Transverse colon (tissue), 4 donors: Measurements from ENCODE around the gene PELO.

Experiments
- POLR2AphosphoS5 ChIP-seq, 3 donors: sonication (generic); formaldehyde crosslinking; IDR thresholded peaks; one replicate each; pipeline ENCODE4 v1.6.1; 2016; ENCODE audit warnings: antibody characterized with exemption in 3 of 3
- TF ChIP-seq, protein P1 (sequence below), 5 experiments: fragments of 200-600 bp in 3 of 5; fragments of 450-650 bp in 2 of 5; sonication (generic) in 3 of 5; IDR thresholded peaks; 1 replicate in 2 of 5; 2 replicates in 3 of 5; pipeline ENCODE4 v1.5.1; 2016 to 2017; ENCODE audit warnings: antibody characterized with exemption in 5 of 5, inconsistent platforms in 3 of 5, mild to moderate bottlenecking in 2 of 5, moderate library complexity in 1 of 5

DNA sequence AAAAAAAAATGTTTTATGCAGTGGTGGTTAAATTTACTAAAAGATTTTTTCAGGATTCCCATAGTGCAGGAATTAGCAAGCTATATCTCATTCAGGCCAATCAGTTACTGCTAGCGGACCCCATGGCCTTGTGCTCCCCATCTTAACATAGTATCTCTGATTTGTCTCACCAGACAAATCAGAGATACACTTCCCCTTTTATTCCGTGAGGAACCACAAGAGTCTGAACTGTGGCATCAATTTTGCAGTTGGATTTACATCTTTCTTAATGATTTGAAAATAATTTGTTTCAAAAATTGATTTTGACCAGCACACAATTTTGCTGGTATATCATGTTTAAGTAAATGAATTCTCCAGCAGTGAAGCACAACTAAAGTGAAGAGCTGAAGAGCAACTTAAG is 17.9 kb downstream of the PELO start:
- TF ChIP-seq, protein P1, sequence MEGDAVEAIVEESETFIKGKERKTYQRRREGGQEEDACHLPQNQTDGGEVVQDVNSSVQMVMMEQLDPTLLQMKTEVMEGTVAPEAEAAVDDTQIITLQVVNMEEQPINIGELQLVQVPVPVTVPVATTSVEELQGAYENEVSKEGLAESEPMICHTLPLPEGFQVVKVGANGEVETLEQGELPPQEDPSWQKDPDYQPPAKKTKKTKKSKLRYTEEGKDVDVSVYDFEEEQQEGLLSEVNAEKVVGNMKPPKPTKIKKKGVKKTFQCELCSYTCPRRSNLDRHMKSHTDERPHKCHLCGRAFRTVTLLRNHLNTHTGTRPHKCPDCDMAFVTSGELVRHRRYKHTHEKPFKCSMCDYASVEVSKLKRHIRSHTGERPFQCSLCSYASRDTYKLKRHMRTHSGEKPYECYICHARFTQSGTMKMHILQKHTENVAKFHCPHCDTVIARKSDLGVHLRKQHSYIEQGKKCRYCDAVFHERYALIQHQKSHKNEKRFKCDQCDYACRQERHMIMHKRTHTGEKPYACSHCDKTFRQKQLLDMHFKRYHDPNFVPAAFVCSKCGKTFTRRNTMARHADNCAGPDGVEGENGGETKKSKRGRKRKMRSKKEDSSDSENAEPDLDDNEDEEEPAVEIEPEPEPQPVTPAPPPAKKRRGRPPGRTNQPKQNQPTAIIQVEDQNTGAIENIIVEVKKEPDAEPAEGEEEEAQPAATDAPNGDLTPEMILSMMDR (IDR thresholded peaks at IDR 0.05) = no peak
- TF ChIP-seq POLR2AphosphoS5 (IDR thresholded peaks at IDR 0.05) = no peak
